Measurements from ENCODE around the gene GPI. TPM values are rescaled to one million over a fixed set of nuclear protein-coding genes. Genes with fewer than 3 reads are reported as not detected.
"Not testable (repeated sequence)": the region's sequence is repeated elsewhere in the genome, so short reads cannot be mapped to it uniquely, and the experiment has no call there.

GPI gene
- polyA plus RNA-seq, 1 donor, result 159 TPM

GRCh38 chr19:34365463-34366401, 736 bp downstream of the GPI start:
- H3K27me3 ChIP-seq (ENCODE audit: control insufficient read depth, insufficient read depth, low read length), result no peaks in the 10 kb centered on the region
- H3K4me1 ChIP-seq (ENCODE audit: control insufficient read depth, insufficient read depth, low read length), result peaks cover 18% of the 10 kb centered on the region
- peak overlapping the region; percentile 33 for H3K27ac ChIP-seq (ENCODE audit: low read length)
- H3K36me3 ChIP-seq (ENCODE audit: control insufficient read depth, insufficient read depth, low read length), result peaks cover 38% of the 10 kb centered on the region
- H3K9me3 ChIP-seq (ENCODE audit: control insufficient read depth, low read depth, low read length), result no peaks in the 10 kb centered on the region
- no CpG with 5 or more reads among the region's 45 CpGs for WGBS (ENCODE audit: insufficient coverage, low lambda C conversion rate)
- peak overlapping the region; percentile 90 for H3K4me3 ChIP-seq (ENCODE audit: low read length)
- DNase-seq, result peak in 1 of 2 donors; percentile 63

- Histone ChIP-seq H3K4me1 (ENCODE audit: control insufficient read depth, insufficient read depth, low read length) (peaks cover 18% of the 10 kb centered on the region), H3K27me3 (ENCODE audit: control insufficient read depth, insufficient read depth, low read length) (no peaks in the 10 kb centered on the region), H3K4me3 (ENCODE audit: low read length) (no peak overlapping the region), H3K36me3 (ENCODE audit: control insufficient read depth, insufficient read depth, low read length) (peaks cover 43% of the 10 kb centered on the region), H3K27ac (ENCODE audit: low read length) (no peak overlapping the region), H3K9me3 (ENCODE audit: control insufficient read depth, low read depth, low read length) (no peaks in the 10 kb centered on the region)
- DNase-seq, result peak in 1 of 2 donors; percentile 74
- no CpG with 5 or more reads among the region's 10 CpGs for WGBS (ENCODE audit: insufficient coverage, low lambda C conversion rate)
Observed at GRCh38 chr19:34366738-34367623, 2.0 kb downstream of the GPI start.

- no peak overlapping the region for H3K4me3 ChIP-seq (ENCODE audit: low read length)
- no peak overlapping the region for H3K27ac ChIP-seq (ENCODE audit: low read length)
- H3K4me1 ChIP-seq (ENCODE audit: control insufficient read depth, insufficient read depth, low read length), result peaks cover 18% of the 10 kb centered on the region
- DNase-seq, result no peak
- WGBS (ENCODE audit: insufficient coverage, low lambda C conversion rate), result no CpG with 5 or more reads among the region's 8 CpGs
- peaks cover 43% of the 10 kb centered on the region for H3K36me3 ChIP-seq (ENCODE audit: control insufficient read depth, insufficient read depth, low read length)
- no peaks in the 10 kb centered on the region for H3K9me3 ChIP-seq (ENCODE audit: control insufficient read depth, low read depth, low read length)
- H3K27me3 ChIP-seq (ENCODE audit: control insufficient read depth, insufficient read depth, low read length), result no peaks in the 10 kb centered on the region
Observed at GRCh38 chr19:34367624-34367957, 2.6 kb downstream of the GPI start.

GRCh38 chr19:34368338-34368737, 3.3 kb downstream of the GPI start:
- Histone ChIP-seq H3K4me1 (ENCODE audit: control insufficient read depth, insufficient read depth, low read length) (peaks cover 18% of the 10 kb centered on the region), H3K36me3 (ENCODE audit: control insufficient read depth, insufficient read depth, low read length) (peaks cover 43% of the 10 kb centered on the region), H3K9me3 (ENCODE audit: control insufficient read depth, low read depth, low read length) (no peaks in the 10 kb centered on the region), H3K4me3 (ENCODE audit: low read length) (no peak overlapping the region), H3K27me3 (ENCODE audit: control insufficient read depth, insufficient read depth, low read length) (no peaks in the 10 kb centered on the region), H3K27ac (ENCODE audit: low read length) (no peak overlapping the region)
- no CpG with 5 or more reads among the region's 10 CpGs for whole genome bisulfite sequencing (ENCODE audit: insufficient coverage, low lambda C conversion rate)
- no peak for DNase-seq

- Histone ChIP-seq H3K4me1 (ENCODE audit: control insufficient read depth, insufficient read depth, low read length) (peaks cover 18% of the 10 kb centered on the region), H3K36me3 (ENCODE audit: control insufficient read depth, insufficient read depth, low read length) (peaks cover 47% of the 10 kb centered on the region)
- not testable (repeated sequence) for H3K27me3 ChIP-seq (ENCODE audit: control insufficient read depth, insufficient read depth, low read length); H3K27ac ChIP-seq (ENCODE audit: low read length); H3K4me3 ChIP-seq (ENCODE audit: low read length); H3K9me3 ChIP-seq (ENCODE audit: control insufficient read depth, low read depth, low read length); DNase-seq
- no CpG with 5 or more reads among the region's 10 CpGs for WGBS (ENCODE audit: insufficient coverage, low lambda C conversion rate)
Observed at GRCh38 chr19:34369166-34369565, 4.2 kb downstream of the GPI start.

GRCh38 chr19:34370117-34370516, 5.1 kb downstream of the GPI start:
- H3K27me3 ChIP-seq (ENCODE audit: control insufficient read depth, insufficient read depth, low read length), result no peaks in the 10 kb centered on the region
- no peaks in the 10 kb centered on the region for H3K9me3 ChIP-seq (ENCODE audit: control insufficient read depth, low read depth, low read length)
- peaks cover 54% of the 10 kb centered on the region for H3K36me3 ChIP-seq (ENCODE audit: control insufficient read depth, insufficient read depth, low read length)
- peaks cover 14% of the 10 kb centered on the region for H3K4me1 ChIP-seq (ENCODE audit: control insufficient read depth, insufficient read depth, low read length)
- no peak for DNase-seq
- no peak overlapping the region for H3K4me3 ChIP-seq (ENCODE audit: low read length)
- H3K27ac ChIP-seq (ENCODE audit: low read length), result no peak overlapping the region
- no CpG with 5 or more reads among the region's 8 CpGs for WGBS (ENCODE audit: insufficient coverage, low lambda C conversion rate)

GRCh38 chr19:34370983-34371382, 6.0 kb downstream of the GPI start:
- no peaks in the 10 kb centered on the region for H3K9me3 ChIP-seq (ENCODE audit: control insufficient read depth, low read depth, low read length)

GRCh38 chr19:34373601-34374288, 8.7 kb downstream of the GPI start:
- Histone ChIP-seq H3K4me1 (ENCODE audit: control insufficient read depth, insufficient read depth, low read length) (no peaks in the 10 kb centered on the region), H3K4me3 (ENCODE audit: low read length) (no peak overlapping the region), H3K36me3 (ENCODE audit: control insufficient read depth, insufficient read depth, low read length) (peaks cover 57% of the 10 kb centered on the region), H3K9me3 (ENCODE audit: control insufficient read depth, low read depth, low read length) (no peaks in the 10 kb centered on the region), H3K27me3 (ENCODE audit: control insufficient read depth, insufficient read depth, low read length) (no peaks in the 10 kb centered on the region), H3K27ac (ENCODE audit: low read length) (no peak overlapping the region)
- DNase-seq, result no peak
- 100% methylated on average over 2 of the region's 11 CpGs for WGBS (ENCODE audit: insufficient coverage, low lambda C conversion rate)

More at GRCh38 chr19:34370983-34371382, 6.0 kb downstream of the GPI start:
- no peaks in the 10 kb centered on the region for H3K27me3 ChIP-seq (ENCODE audit: control insufficient read depth, insufficient read depth, low read length)
- no peak overlapping the region for H3K4me3 ChIP-seq (ENCODE audit: low read length)
- H3K4me1 ChIP-seq (ENCODE audit: control insufficient read depth, insufficient read depth, low read length), result peaks cover 12% of the 10 kb centered on the region
- H3K27ac ChIP-seq (ENCODE audit: low read length), result no peak overlapping the region
- WGBS (ENCODE audit: insufficient coverage, low lambda C conversion rate), result no CpG with 5 or more reads among the region's 4 CpGs
- DNase-seq, result no peak
- H3K36me3 ChIP-seq (ENCODE audit: control insufficient read depth, insufficient read depth, low read length), result peaks cover 62% of the 10 kb centered on the region

GRCh38 chr19:34375598-34375997, 10.6 kb downstream of the GPI start:
- no peaks in the 10 kb centered on the region for H3K27me3 ChIP-seq (ENCODE audit: control insufficient read depth, insufficient read depth, low read length)
- no peak overlapping the region for H3K4me3 ChIP-seq (ENCODE audit: low read length)
- no CpG with 5 or more reads among the region's 8 CpGs for WGBS (ENCODE audit: insufficient coverage, low lambda C conversion rate)
- DNase-seq, result no peak
- no peak overlapping the region for H3K27ac ChIP-seq (ENCODE audit: low read length)
- H3K9me3 ChIP-seq (ENCODE audit: control insufficient read depth, low read depth, low read length), result no peaks in the 10 kb centered on the region
- peaks cover 58% of the 10 kb centered on the region for H3K36me3 ChIP-seq (ENCODE audit: control insufficient read depth, insufficient read depth, low read length)
- H3K4me1 ChIP-seq (ENCODE audit: control insufficient read depth, insufficient read depth, low read length), result no peaks in the 10 kb centered on the region
